NCI-H2171 (cell line): ENCODE results near the gene SLC6A7.

Experiments
- DNase-seq: peaks from one replicate; lab custom pipeline; 2025; lab: John Stamatoyannopoulos, UW

The SLC6A7 gene

DNA sequence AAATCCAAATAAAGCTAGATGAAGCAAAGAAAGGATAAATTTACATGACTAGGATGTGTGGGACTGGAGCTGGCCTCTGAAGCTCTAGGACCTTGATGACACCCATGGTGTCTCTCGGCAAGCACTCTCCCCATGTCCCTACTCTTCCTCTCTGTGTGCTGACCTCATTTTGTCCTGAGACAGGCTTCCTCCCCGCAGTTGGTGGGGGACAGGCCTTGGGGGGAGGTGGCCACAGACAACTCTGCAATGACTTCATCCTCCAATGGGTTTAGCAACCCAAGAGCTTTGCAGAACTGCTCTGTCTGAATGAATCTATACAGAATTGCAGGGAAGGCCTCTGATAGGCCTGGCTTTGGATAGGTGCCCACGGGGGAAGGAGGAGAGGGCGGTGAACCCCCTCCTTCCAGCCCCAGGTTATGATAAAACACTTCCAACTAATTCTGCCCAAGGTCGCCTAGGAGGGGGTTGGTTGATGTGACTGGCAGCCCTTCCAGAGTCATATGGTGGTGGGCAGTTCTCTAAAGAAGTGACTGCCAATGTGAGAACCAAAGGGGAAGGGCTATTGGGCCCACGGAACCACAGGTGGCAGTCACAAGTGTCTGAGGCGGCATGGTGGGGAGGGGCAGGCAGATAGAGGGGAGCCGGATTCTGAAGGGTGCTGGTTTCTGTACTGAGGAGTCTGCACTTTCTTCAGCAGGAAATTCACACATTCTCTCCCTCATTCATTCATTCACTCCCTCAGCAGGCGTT, 6.0 kb downstream of the SLC6A7 start:
- DNase-seq = no peak

DNA sequence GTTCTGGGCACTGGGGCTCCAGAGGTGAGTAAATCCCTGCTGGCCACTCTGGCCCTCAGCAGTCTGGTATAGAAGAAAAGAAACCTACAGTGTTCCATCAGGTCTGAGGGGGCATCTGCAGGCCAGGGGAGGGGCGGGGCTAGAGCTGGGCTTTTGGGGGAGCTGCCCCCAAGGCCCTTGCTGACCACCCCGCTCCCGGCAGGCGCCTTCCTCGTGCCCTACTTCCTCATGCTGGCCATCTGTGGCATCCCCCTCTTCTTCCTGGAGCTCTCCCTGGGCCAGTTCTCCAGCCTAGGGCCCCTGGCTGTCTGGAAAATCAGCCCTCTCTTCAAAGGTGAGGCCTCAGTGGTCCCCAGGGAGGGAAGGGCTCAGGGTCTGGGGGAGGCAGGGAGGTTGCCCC, 6.7 kb downstream of the SLC6A7 start:
- DNase-seq = no peak

DNA sequence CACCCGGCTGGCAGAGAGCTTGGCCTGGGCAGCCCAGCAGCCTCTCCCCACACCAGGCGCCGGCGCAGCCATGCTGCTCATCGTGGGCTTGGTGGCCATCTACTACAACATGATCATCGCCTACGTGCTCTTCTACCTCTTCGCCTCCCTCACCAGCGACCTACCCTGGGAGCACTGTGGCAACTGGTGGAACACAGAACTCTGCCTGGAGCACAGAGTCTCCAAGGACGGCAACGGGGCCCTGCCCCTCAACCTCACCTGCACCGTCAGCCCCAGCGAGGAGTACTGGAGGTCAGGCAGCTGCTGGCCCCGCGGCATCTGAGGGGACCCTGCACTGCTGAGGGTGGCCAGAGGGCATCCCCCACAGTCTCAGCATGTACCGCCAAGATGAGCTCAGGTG, 7.1 kb downstream of the SLC6A7 start:
- no peak for DNase-seq

GRCh38 chr5:150197476-150197875, 7.6 kb downstream of the SLC6A7 start:
- no peak for DNase-seq

- DNase-seq = no peak
Observed at GRCh38 chr5:150202501-150202900, 12.6 kb downstream of the SLC6A7 start.

DNA sequence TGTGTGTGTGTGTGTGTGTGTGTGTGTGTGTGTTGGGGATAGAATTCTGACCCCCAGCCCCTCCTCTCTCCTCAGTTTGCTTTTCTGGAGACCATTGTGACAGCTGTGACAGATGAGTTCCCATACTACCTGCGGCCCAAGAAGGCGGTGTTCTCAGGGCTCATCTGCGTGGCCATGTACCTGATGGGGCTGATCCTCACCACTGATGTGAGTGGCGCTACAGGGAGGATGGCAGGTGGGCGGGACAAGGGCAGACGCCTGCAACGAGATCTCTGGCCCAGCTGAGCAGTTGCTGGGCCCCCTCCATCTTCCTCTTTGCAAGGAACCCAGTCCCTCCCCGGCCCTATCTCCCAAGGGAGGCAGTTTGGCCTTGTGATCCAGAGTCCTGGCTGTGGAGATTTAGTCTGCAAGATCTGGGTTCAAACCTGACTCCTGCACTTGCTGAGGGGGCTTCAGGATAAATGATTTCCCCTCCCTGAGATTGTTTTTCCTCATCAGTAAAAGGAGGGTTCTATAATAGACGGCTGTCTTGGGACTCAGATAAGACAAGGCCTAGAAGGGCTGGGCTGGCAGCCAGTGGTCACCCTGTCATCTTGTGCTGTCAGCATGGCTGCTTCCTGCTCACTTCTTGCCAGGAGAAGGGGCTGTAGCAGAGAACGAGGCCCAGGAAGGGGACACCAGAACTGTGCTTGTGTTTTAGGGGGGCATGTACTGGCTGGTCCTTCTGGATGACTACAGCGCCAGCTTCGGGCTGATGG, 14.1 kb downstream of the SLC6A7 start:
- DNase-seq = no peak

- no peak for DNase-seq
Observed at GRCh38 chr5:150204590-150204960, 14.7 kb downstream of the SLC6A7 start.

DNA sequence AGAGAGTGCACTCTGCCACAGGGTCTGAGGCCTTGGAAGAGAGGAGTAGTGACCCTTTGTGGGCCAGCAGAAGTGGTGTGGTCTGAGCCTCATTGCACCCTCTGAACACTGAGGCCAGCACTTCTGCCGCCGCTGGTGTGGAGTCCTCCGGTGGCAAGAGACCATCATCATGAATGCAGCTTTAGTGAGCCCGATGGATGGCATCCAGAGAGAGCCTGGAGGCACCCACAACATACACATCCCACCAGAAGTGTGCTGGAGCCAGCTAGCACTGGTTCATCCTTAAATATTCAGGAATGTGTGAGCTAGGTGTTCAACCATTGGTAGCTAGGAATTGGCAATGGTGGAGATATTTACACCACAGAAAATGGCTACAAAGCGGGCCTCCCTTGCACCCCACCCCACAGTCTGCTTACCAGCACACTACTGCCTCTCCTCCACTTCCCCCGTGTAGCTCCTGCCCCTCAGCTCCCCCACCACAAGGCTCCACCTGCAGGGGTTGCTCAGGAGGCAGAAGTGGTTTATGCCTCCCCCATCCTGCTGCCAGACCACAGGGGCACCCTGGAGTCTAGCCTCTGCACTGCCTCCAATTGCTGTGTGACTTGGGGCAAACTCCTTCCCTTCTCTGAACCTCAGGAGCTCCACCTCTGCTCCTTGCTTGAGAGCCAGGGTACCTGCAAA, 16.4 kb downstream of the SLC6A7 start:
- DNase-seq = no peak

- no peak for DNase-seq
Observed at GRCh38 chr5:150206779-150207115, 16.9 kb downstream of the SLC6A7 start.

- DNase-seq = no peak
Observed at GRCh38 chr5:150208187-150209098, 18.6 kb downstream of the SLC6A7 start.

GRCh38 chr5:150209099-150209635, 19.3 kb downstream of the SLC6A7 start:
- DNase-seq = no peak

GRCh38 chr5:150210644-150211043, 20.8 kb downstream of the SLC6A7 start:
- DNase-seq = no peak

DNA sequence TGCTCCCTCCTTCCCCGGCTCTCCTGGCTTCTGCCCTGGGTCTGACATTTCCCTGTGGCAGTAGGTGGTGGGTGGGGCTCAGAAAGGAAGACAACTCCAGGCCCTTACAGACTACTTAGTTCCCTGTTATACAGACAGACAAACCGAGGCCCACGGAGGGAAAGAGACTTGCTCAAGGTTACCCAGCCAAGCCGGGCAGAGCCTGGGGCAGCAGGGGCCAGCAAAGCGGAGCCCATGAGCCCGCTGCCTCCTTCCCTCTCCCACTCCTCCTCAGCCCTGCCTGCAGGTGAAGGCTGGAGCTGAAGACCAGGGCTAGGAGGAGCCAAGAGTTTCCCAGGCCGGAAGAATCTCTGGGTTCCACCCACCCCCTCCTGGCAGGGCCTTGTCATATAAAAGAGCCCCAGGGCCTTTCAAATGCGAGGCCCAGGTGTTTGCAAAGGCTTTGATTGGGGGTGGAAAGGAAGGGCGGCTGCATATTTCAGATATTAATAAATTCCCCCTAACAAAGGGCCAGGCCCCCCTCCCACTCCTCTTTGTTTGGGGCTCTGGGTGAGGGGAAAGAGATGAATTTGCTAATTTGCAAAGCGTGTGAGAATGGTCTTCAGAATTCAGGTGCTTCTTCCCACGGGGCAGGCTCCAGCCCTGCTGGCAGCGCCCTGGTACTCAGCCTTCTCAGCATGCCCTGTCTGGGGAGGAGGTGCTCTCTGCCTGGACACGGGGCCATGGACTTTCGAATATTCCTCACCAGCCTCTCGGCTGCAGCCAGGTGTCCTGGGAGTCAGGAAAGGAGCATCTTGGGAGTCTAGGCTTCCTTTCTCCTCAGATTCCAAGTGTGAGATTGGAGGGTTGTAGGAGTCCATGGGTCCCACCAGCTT, 21.5 kb downstream of the SLC6A7 start:
- DNase-seq = no peak

DNA sequence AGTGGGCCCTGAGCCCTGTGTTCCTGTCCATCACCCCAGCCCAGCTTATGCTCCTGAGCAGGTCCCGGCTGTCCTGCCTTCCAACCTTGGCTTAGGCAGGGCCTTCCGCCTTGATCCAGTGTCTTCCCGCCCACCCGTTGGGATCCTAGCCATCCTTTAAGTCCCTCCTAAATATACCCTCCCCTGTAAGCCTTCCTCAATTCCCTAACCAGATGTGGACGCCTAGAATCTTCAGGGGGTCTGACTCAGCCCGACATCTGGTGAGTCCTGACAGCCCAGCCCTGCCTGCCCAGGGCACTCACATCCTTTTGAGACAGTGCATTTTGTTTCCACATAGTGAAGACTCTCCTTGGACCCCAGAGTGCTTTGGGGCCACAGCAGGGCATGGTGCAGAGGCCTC, 23.7 kb downstream of the SLC6A7 start:
- no peak for DNase-seq

DNA sequence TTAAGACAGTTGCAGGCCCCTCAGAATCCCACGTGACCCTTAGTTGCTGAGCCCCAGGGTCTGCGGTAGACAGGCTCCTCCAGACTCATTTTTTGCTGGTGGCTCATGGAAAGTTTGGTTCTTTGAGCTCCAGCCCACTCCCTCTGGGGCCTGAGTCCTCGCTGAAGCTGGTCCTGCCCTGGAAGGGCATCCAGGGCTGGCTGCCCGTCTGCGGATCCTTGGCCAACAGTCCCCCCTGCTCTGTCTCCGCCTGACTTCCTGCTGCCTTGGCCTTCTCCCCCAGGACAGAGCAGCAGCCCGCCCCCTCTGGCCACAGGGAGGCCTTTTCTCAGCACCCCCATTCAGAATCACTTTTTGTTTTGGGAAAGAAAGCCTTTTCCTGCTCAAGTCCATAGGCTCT, 24.4 kb downstream of the SLC6A7 start:
- no peak for DNase-seq

- DNase-seq = no peak
Observed at GRCh38 chr5:150215979-150216944, 26.4 kb downstream of the SLC6A7 start.

DNA sequence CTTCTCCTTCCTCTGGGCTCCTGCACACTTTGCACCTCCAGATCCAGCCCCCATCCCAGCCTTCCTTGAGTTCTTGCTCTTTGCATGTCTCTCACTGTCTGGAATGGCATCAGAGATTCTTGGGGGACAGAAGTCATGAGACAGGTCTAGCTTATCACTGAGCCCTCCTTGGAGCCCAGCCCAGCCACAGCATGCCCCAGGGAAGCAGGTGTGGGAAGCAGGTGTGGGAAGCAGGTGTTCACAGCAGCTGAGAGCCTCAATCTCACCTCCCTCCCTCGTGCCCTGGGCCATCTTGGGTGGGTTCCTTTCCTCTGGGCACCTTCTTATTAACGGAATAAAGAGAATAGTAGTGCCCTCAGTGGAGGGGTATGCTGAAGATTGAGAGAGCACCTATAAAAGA, 27.2 kb downstream of the SLC6A7 start:
- no peak for DNase-seq

GRCh38 chr5:150217873-150218692, 28.2 kb downstream of the SLC6A7 start:
- peak; percentile 8 for DNase-seq

- DNase-seq = no peak
Observed at GRCh38 chr5:150218693-150219035, 28.8 kb downstream of the SLC6A7 start.
